Hepatocyte (in vitro differentiated cells): ENCODE data around the gene CCNH. TPM values are rescaled to one million over a fixed set of nuclear protein-coding genes. Genes with fewer than 3 reads are reported as not detected.

Experiments
- DNase-seq: peaks from one replicate; pipeline ENCODE4 v3.0.0-alpha.2; 2016; ENCODE audit warnings: low spot score
- H2AFZ ChIP-seq: fragments of 200-600 bp; sonication (generic); 2 replicates; pipeline ENCODE4 v1.6.0; 2016; ENCODE audit warnings: antibody characterized with exemption, mild to moderate bottlenecking
- H3K27ac ChIP-seq: fragments of 200-600 bp; sonication (generic); 2 replicates; pipeline ENCODE4 v1.5.1; 2016; ENCODE audit warnings: mild to moderate bottlenecking
- H3K27me3 ChIP-seq: fragments of 200-600 bp; sonication (generic); 2 replicates; pipeline ENCODE4 v1.6.1; 2016
- H3K36me3 ChIP-seq: fragments of 200-600 bp; sonication (generic); replicated peaks from 2 replicates; pipeline ENCODE4 v1.5.1; 2016; ENCODE audit warnings: low read depth; ENCODE audit not compliant: insufficient read depth
- H3K4me1 ChIP-seq: fragments of 200-600 bp; sonication (generic); 2 replicates; pipeline ENCODE4 v1.5.1; 2016; ENCODE audit warnings: mild to moderate bottlenecking, moderate library complexity; ENCODE audit not compliant: insufficient read depth
- H3K4me2 ChIP-seq: fragments of 200-600 bp; sonication (generic); 2 replicates; pipeline ENCODE4 v1.6.0; 2016
- H3K4me3 ChIP-seq: fragments of 200-600 bp; sonication (generic); 2 replicates; pipeline ENCODE4 v1.5.1; 2016; ENCODE audit warnings: mild to moderate bottlenecking
- H3K79me2 ChIP-seq: fragments of 200-600 bp; sonication (generic); 2 replicates; pipeline ENCODE4 v1.6.0; 2017; ENCODE audit warnings: mild to moderate bottlenecking
- H3K9me2 ChIP-seq: fragments of 200-600 bp; sonication (generic); replicated peaks from 2 replicates; pipeline ENCODE4 v1.6.0; 2017; ENCODE audit warnings: mild to moderate bottlenecking; ENCODE audit not compliant: insufficient read depth
- H3K9me3 ChIP-seq: fragments of 200-600 bp; sonication (generic); 2 replicates; pipeline ENCODE4 v1.5.1; 2016; ENCODE audit warnings: low read depth, mild to moderate bottlenecking
- H4K20me1 ChIP-seq: fragments of 200-600 bp; sonication (generic); 2 replicates; pipeline ENCODE4 v1.6.0; 2016; ENCODE audit warnings: mild to moderate bottlenecking; ENCODE audit not compliant: insufficient read depth, poor library complexity, severe bottlenecking
- CTCF ChIP-seq: fragments of 200-600 bp; sonication (generic); IDR thresholded peaks from 2 replicates; pipeline ENCODE4 v1.5.1; 2016; ENCODE audit warnings: antibody characterized with exemption, mild to moderate bottlenecking; ENCODE audit not compliant: poor library complexity
- EZH2 ChIP-seq: fragments of 200-600 bp; sonication (generic); IDR thresholded peaks from 2 replicates; pipeline ENCODE4 v1.6.1; 2016; ENCODE audit warnings: antibody characterized with exemption, mild to moderate bottlenecking, borderline replicate concordance
- EZH2phosphoT487 ChIP-seq: fragments of 200-600 bp; sonication (generic); IDR thresholded peaks from one replicate; pipeline ENCODE4 v1.6.1; 2018; ENCODE audit warnings: antibody characterized with exemption, mild to moderate bottlenecking, low read depth, moderate library complexity; ENCODE audit not compliant: unreplicated experiment, severe bottlenecking
- WGBS: methylation state at CpG from one replicate; pipeline ENCODE4 v1.1.6; 2016; ENCODE audit warnings: low lambda C conversion rate; ENCODE audit errors: missing lambda C conversion rate; 5-methylcytosine and 5-hydroxymethylcytosine counted together
- polyA plus RNA-seq: library from polyadenylated mRNA; unstranded; fragments of >200 nt; fragmentation: Nextera tagmentation; extraction: Ambion mirVana; gene quantifications from 2 replicates; pipeline ENCODE4 v1.2.1, GENCODE V29; 2016
- total RNA-seq: library from RNA; depleted of rRNA; stranded (reverse); fragments of >200 nt; gene quantifications from 2 replicates; pipeline ENCODE4 v1.2.3, GENCODE V29; 2014

CCNH gene
- total and polyA plus RNA-seq, 2 experiments from 2014 or later, result 42.3 to 66.5 TPM

- Histone ChIP-seq H3K9me2 (no peaks in the 10 kb centered on the region), H3K4me1 (no peaks in the 10 kb centered on the region), H3K27me3 (no peaks in the 10 kb centered on the region), H2AFZ (no peak overlapping the region), H3K4me3 (no peak overlapping the region), H4K20me1 (no peaks in the 10 kb centered on the region), H3K4me2 (no peak overlapping the region), H3K27ac (no peak overlapping the region), H3K36me3 (no peaks in the 10 kb centered on the region), H3K79me2 (no peaks in the 10 kb centered on the region), H3K9me3 (no peaks in the 10 kb centered on the region)
- TF ChIP-seq EZH2phosphoT487 (no peak), EZH2 (no peak), CTCF (no peak)
- no peak for DNase-seq
- 95% methylated on average over 1 of the region's 1 CpG for WGBS
Observed at GRCh38 chr5:87361536-87362213, 51.1 kb downstream of the CCNH start.

GRCh38 chr5:87361031-87361445 lies 51.7 kb downstream of the CCNH start:
- Histone ChIP-seq H3K27me3 (no peaks in the 10 kb centered on the region), H3K27ac (peak overlapping the region; percentile 8), H3K36me3 (no peaks in the 10 kb centered on the region), H3K9me2 (no peaks in the 10 kb centered on the region), H4K20me1 (no peaks in the 10 kb centered on the region), H3K9me3 (no peaks in the 10 kb centered on the region), H3K4me2 (no peak overlapping the region), H3K4me3 (no peak overlapping the region), H3K79me2 (no peaks in the 10 kb centered on the region), H2AFZ (no peak overlapping the region), H3K4me1 (no peaks in the 10 kb centered on the region)
- WGBS, result 79% methylated on average over 2 of the region's 2 CpGs
- peak; percentile 4 for DNase-seq
- no peak for TF ChIP-seq EZH2
- no peak for TF ChIP-seq CTCF
- TF ChIP-seq EZH2phosphoT487, result no peak

GRCh38 chr5:87360132-87360531 lies 52.6 kb downstream of the CCNH start:
- H3K27me3 ChIP-seq, result no peaks in the 10 kb centered on the region
- no peak for TF ChIP-seq EZH2
- TF ChIP-seq CTCF, result no peak
- no peak for TF ChIP-seq EZH2phosphoT487
- no peaks in the 10 kb centered on the region for H3K4me1 ChIP-seq
- no peaks in the 10 kb centered on the region for H3K9me3 ChIP-seq
- peak overlapping the region; percentile 44 for H3K27ac ChIP-seq
- no peak overlapping the region for H3K4me3 ChIP-seq
- no peaks in the 10 kb centered on the region for H3K36me3 ChIP-seq
- H4K20me1 ChIP-seq, result no peaks in the 10 kb centered on the region
- 96% methylated on average over 11 of the region's 11 CpGs for WGBS
- no peaks in the 10 kb centered on the region for H3K79me2 ChIP-seq
- no peaks in the 10 kb centered on the region for H3K9me2 ChIP-seq
- no peak for DNase-seq
- no peak overlapping the region for H2AFZ ChIP-seq
- no peak overlapping the region for H3K4me2 ChIP-seq
